Transverse colon (tissue), 4 donors: ENCODE results near the gene ZDHHC17. TPM values are rescaled to one million over a fixed set of nuclear protein-coding genes. Genes with fewer than 3 reads are reported as not detected.

ENCODE experiments used
- DNase-seq: peaks from one replicate; pipeline ENCODE4 v3.0.0-alpha.2; 2019
- H3K27ac ChIP-seq, 4 donors: fragments of 200-600 bp; sonication (generic); 2 replicates each; pipeline ENCODE4 v1.5.1; 2016 to 2018; ENCODE audit warnings: inconsistent platforms in 4 of 4
- H3K27me3 ChIP-seq: fragments of 200-600 bp; sonication (generic); 2 replicates; pipeline ENCODE4 v1.5.1; 2017; ENCODE audit warnings: inconsistent platforms
- H3K36me3 ChIP-seq, 4 donors: fragments of 200-600 bp; sonication (generic); 2 replicates each; pipeline ENCODE4 v1.5.1; 2017 to 2019; ENCODE audit warnings: inconsistent platforms in 4 of 4
- H3K4me1 ChIP-seq, 4 donors: fragments of 200-600 bp; sonication (generic); 2 replicates each; pipeline ENCODE4 v1.5.1; 2017 to 2020; ENCODE audit warnings: inconsistent platforms in 4 of 4
- H3K4me3 ChIP-seq, 4 donors: fragments of 200-600 bp; sonication (generic); 1 replicate in 1 of 4; 2 replicates in 3 of 4; pipeline versions ENCODE4 v1.5.1 to v1.6.1; 2017 to 2019; ENCODE audit warnings: inconsistent platforms in 4 of 4
- H3K9me3 ChIP-seq, 2 donors: fragments of 200-600 bp; sonication (generic); 2 replicates each; pipeline ENCODE4 v1.5.1; 2017 to 2019; ENCODE audit warnings: inconsistent platforms in 2 of 2
- CTCF ChIP-seq, 5 experiments: fragments of 200-600 bp in 3 of 5; fragments of 450-650 bp in 2 of 5; sonication (generic) in 3 of 5; IDR thresholded peaks; 1 replicate in 2 of 5; 2 replicates in 3 of 5; pipeline ENCODE4 v1.5.1; 2016 to 2017; ENCODE audit warnings: antibody characterized with exemption in 5 of 5, inconsistent platforms in 3 of 5, mild to moderate bottlenecking in 2 of 5, moderate library complexity in 1 of 5
- EP300 ChIP-seq: sonication (generic); formaldehyde crosslinking; IDR thresholded peaks from one replicate; pipeline ENCODE4 v1.6.1; 2017; ENCODE audit warnings: antibody characterized with exemption, low read depth
- POLR2A ChIP-seq: fragments of 450-650 bp; IDR thresholded peaks from one replicate; pipeline ENCODE4 v1.6.1; 2016; ENCODE audit warnings: antibody characterized with exemption, mild to moderate bottlenecking, moderate library complexity
- POLR2AphosphoS5 ChIP-seq, 3 donors: sonication (generic); formaldehyde crosslinking; IDR thresholded peaks; one replicate each; pipeline ENCODE4 v1.6.1; 2016; ENCODE audit warnings: antibody characterized with exemption in 3 of 3
- WGBS, 2 donors: methylation state at CpG; one replicate each; pipeline ENCODE4 v1.1.5; 2018; ENCODE audit warnings: low coverage in 1 of 2; 5-methylcytosine and 5-hydroxymethylcytosine counted together
- in situ Hi-C, 4 donors: fragments of 200-750 bp; cut with MboI; loops; one replicate each; pipeline versions ENCODE4 v1.15.0 to v1.15.1; 2017; ENCODE audit warnings: low sequenced_read_pairs in 3 of 4, low pct_ligation_motif_present in 1 of 4, low pct_unique_long_range_greater_than_20kb in 1 of 4
- intact Hi-C: fragments of 100-400 bp; cut with DNase I; formaldehyde crosslinking; loops from one replicate; pipeline ENCODE4 v1.15.1; 2023; ENCODE audit warnings: low total_unique reads
- total RNA-seq, 4 donors: library from RNA; depleted of rRNA; stranded (reverse); fragments of >200 nt; gene quantifications; one replicate each; pipeline ENCODE4 v1.1.0, GENCODE V29; 2016

Gene ZDHHC17
- 10 to 100 TPM in 3 of 4 donors, 1 to 10 TPM in 1; 2.6 to 38.7 (median 18.5) TPM for total RNA-seq

- Histone ChIP-seq H3K9me3 (no peaks in the 10 kb centered on the region), H3K27ac (peak within 1 kb of the TSS; percentile 91 to 99 (median 95)), H3K36me3 (no peaks in the 10 kb centered on the region), H3K4me1 (peaks cover 6 to 27% (median 15%) of the 10 kb centered on the region in 4 donors), H3K4me3 (peak within 1 kb of the TSS; percentile 65 to 95 (median 79)), H3K27me3 (no peaks in the 10 kb centered on the region)
- intact Hi-C loops = no loop called here
- TF ChIP-seq CTCF (IDR thresholded peaks at IDR 0.05) (peak in 1 of 5 experiments; percentile 23), EP300 (no peak), POLR2AphosphoS5 (IDR thresholded peaks at IDR 0.05) (peak; percentile 75 to 86 (median 76)), POLR2A (peak; percentile 81)
- WGBS, 2 donors = 1% methylated on average over 90 of the region's 93 CpGs; no CpG with 5 or more reads in 1 of the 2 donors
- DNase-seq = peak; percentile 94
- in situ Hi-C loops = no loop called here
Observed at GRCh38 chr12:76763746-76764675, at the start of gene ZDHHC17. Gene ZDHHC17 (plus strand): TSS chr12:76764115. CDS start chr12:76764237, 122 bp downstream.

GRCh38 chr12:76714415-76714814 lies 49.5 kb upstream of the ZDHHC17 start:
- no peak for TF ChIP-seq CTCF (IDR thresholded peaks at IDR 0.05)
- no peak for TF ChIP-seq EP300
- Histone ChIP-seq H3K27ac (no peak overlapping the region), H3K9me3 (no peaks in the 10 kb centered on the region), H3K36me3 (no peaks in the 10 kb centered on the region), H3K4me1 (no peaks in the 10 kb centered on the region), H3K4me3 (no peak overlapping the region), H3K27me3 (no peaks in the 10 kb centered on the region)
- 97 to 100% methylated on average over 1 of the region's 1 CpG for WGBS, 2 donors
- DNase-seq = no peak
- intact Hi-C loops = no loop called here
- in situ Hi-C loops = no loop called here

- no peaks in the 10 kb centered on the region for H3K27me3 ChIP-seq
- H3K4me3 ChIP-seq = no peak overlapping the region
- DNase-seq = no peak
- no peak for TF ChIP-seq POLR2AphosphoS5 (IDR thresholded peaks at IDR 0.05)
- no peak for TF ChIP-seq EP300
- no peak for TF ChIP-seq POLR2A
- TF ChIP-seq CTCF (IDR thresholded peaks at IDR 0.05) = no peak
- H3K36me3 ChIP-seq = no peaks in the 10 kb centered on the region
- intact Hi-C loops = no loop called here
- in situ Hi-C loops = no loop called here
- no peaks in the 10 kb centered on the region for H3K9me3 ChIP-seq
- no peak overlapping the region for H3K27ac ChIP-seq
- no peaks in the 10 kb centered on the region for H3K4me1 ChIP-seq
- WGBS, 2 donors = 78 to 89% methylated on average over 3 of the region's 3 CpGs
Observed at GRCh38 chr12:76714861-76715260, 49.1 kb upstream of the ZDHHC17 start.

GRCh38 chr12:76715332-76715731 lies 48.6 kb upstream of the ZDHHC17 start:
- WGBS, 2 donors = 90 to 100% methylated on average over 3 of the region's 3 CpGs
- intact Hi-C loops = no loop called here
- DNase-seq = no peak
- H3K27me3 ChIP-seq = no peaks in the 10 kb centered on the region
- no peaks in the 10 kb centered on the region for H3K4me1 ChIP-seq
- no peak overlapping the region for H3K27ac ChIP-seq
- in situ Hi-C loops = no loop called here
- H3K9me3 ChIP-seq = no peaks in the 10 kb centered on the region
- TF ChIP-seq EP300 (no peak), CTCF (IDR thresholded peaks at IDR 0.05) (no peak), POLR2AphosphoS5 (IDR thresholded peaks at IDR 0.05) (no peak)
- no peaks in the 10 kb centered on the region for H3K36me3 ChIP-seq
- H3K4me3 ChIP-seq = no peak overlapping the region
